Lower leg skin (tissue), 3 donors: ENCODE results near the gene EPB41.

Experiments used
- CTCF ChIP-seq, 3 donors: fragments of 450-650 bp; IDR thresholded peaks; one replicate each; pipeline ENCODE4 v1.5.1; 2016; ENCODE audit warnings: antibody characterized with exemption in 3 of 3, mild to moderate bottlenecking in 3 of 3, moderate library complexity in 2 of 3
- POLR2A ChIP-seq, 2 donors: fragments of 450-650 bp; IDR thresholded peaks; one replicate each; pipeline ENCODE4 v1.6.1; 2016 to 2017; ENCODE audit warnings: antibody characterized with exemption in 2 of 2, mild to moderate bottlenecking in 1 of 2, moderate library complexity in 1 of 2

DNA sequence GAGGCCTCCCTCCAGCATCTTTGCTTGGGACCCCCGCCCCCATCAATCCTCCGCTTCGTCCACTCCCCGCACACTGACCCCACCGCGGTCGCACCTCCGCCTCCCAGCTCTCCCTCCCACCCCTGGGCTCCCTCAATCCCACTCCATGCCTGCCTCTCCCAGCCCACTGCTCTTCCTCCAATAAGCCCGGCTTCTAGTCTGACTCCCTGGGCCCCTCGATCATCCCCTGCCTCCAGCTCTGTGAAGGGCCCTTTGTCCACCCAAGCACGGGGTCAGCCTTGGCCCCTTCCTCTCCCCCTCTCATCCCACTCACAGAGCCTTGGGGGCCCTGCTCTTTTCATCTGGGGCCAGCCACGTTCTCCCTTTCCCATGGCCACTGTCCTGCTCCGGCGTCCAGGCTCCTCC is 210.9 kb downstream of the EPB41 start:
- TF ChIP-seq CTCF (IDR thresholded peaks at IDR 0.05): no peak
- no peak for TF ChIP-seq POLR2A (IDR thresholded peaks at IDR 0.05)
